Measurements from ENCODE around the gene GNAT1.

The GNAT1 gene

GRCh38 chr3:50150863-50151686 is 40.3 kb upstream of the GNAT1 start:
- no peak for TF ChIP-seq CTCF (IDR thresholded peaks at IDR 0.05; ENCODE audit: borderline replicate concordance, insufficient read depth, low read depth, low read length)
- no peak overlapping the region for H3K4me3 ChIP-seq (ENCODE audit: low read depth, low read length)

GRCh38 chr3:50151728-50152127 is 39.7 kb upstream of the GNAT1 start:
- H3K4me3 ChIP-seq (ENCODE audit: low read depth, low read length) = no peak overlapping the region
- no peak for TF ChIP-seq CTCF (IDR thresholded peaks at IDR 0.05; ENCODE audit: borderline replicate concordance, insufficient read depth, low read depth, low read length)

DNA sequence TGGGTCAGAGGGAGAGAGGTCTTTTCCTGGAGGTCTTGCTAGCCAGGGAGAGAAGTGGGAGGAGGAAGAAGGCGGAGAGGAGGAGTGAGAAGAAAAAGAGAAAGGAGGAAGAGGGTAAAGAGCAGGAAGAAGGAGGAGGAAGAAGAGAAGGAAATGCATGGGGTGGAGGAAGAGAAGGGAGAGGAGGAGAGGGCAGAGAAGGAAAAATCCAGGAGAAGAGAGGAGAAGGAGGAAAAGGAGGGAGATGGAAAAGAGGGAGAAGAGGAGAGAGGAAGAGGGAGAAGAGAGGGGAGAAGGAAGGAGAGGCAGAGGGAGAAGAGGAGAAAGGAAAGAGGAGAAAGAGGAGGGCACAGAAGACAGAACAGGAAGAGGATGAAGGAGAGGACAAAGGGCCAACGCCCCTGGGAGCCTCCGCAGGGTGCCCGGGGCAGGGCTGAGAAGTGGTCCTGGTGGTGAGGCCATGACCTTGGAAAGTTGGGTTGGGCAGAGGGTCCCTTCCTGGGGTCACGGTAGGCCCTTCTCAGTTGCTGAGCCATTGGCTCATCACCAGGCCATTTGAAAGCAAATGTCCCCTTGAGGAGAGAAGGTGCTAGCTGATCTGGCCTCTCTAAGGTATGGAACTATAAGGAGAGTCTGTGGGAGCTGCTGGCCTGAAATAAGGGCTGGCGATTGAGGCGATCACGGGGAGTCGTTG is 37.5 kb upstream of the GNAT1 start:
- TF ChIP-seq CTCF (IDR thresholded peaks at IDR 0.05; ENCODE audit: borderline replicate concordance, insufficient read depth, low read depth, low read length) = no peak
- H3K4me3 ChIP-seq (ENCODE audit: low read depth, low read length) = no peak overlapping the region

DNA sequence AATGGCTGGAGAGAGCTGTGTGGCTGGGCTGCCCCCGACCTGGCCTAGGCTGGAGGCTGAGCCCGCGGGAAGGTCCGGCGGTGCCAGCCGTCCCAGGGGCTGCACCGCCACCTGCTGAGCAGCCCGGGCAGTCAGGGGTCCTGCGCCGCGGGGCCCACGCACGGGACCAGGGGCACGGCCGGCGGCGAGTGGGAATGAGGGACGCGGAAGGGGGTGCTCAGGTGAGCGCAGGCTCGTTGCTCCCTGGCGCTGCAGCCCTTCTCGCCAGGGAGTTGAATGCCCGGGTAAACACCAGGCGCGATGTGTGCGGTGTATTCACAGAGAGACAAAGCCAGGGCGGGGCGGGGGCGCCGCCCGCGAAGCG is 37.0 kb upstream of the GNAT1 start:
- TF ChIP-seq CTCF (IDR thresholded peaks at IDR 0.05; ENCODE audit: borderline replicate concordance, insufficient read depth, low read depth, low read length) = peak; percentile 25; the same call in 1 of the 2 replicates
- peak overlapping the region; percentile 33 for H3K4me3 ChIP-seq (ENCODE audit: low read depth, low read length)

DNA sequence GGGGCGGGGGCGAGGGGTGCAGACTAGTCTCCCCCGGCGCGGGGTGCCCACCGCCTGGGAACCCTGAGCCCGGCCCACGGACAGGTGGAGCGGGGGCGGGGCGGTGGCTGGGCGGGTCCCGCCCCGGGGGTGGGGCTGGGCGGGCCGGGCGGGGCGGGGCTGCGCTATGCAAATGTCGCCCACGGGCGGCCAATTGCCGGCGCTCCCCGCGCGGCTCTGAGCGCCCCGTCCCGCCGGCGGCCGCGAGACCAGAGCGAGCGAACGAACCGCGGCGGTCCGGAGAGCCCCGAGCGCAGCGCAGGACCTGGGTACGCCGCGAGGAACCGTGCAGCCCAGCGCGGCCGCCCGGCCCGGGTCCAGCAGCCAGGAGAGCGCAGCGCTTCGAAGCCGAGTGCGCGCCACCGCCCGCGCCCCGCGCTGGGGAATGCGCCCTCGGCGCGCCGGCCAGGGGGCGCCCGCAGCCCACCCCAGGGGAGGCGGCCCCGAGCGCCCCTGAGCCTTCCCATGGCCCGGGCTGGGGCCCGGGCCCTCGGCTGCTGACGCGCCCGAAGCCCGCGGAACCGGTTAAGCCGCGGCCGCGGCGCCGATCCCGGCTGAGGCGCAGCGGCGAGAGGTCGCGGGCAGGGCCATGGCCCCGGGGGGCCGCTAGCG is 36.4 kb upstream of the GNAT1 start, which contains the start of gene SEMA3F:
Gene SEMA3F (plus strand): TSS at position 485 of the 651 bp plus-strand sequence. CDS start 4,299 bp downstream, outside the sequence.
- no peak for TF ChIP-seq CTCF (IDR thresholded peaks at IDR 0.05; ENCODE audit: borderline replicate concordance, insufficient read depth, low read depth, low read length)
- peak within 1 kb of the TSS; percentile 40 for H3K4me3 ChIP-seq (ENCODE audit: low read depth, low read length)

- TF ChIP-seq CTCF (IDR thresholded peaks at IDR 0.05; ENCODE audit: borderline replicate concordance, insufficient read depth, low read depth, low read length) = no peak
Observed at GRCh38 chr3:50155491-50155878, 35.9 kb upstream of the GNAT1 start.

More at GRCh38 chr3:50155491-50155878, 35.9 kb upstream of the GNAT1 start:
- H3K4me3 ChIP-seq (ENCODE audit: low read depth, low read length) = no peak overlapping the region

All from GM12875 (cell line).